ENCODE results near the gene SEMA6D.

Gene SEMA6D, protein sequence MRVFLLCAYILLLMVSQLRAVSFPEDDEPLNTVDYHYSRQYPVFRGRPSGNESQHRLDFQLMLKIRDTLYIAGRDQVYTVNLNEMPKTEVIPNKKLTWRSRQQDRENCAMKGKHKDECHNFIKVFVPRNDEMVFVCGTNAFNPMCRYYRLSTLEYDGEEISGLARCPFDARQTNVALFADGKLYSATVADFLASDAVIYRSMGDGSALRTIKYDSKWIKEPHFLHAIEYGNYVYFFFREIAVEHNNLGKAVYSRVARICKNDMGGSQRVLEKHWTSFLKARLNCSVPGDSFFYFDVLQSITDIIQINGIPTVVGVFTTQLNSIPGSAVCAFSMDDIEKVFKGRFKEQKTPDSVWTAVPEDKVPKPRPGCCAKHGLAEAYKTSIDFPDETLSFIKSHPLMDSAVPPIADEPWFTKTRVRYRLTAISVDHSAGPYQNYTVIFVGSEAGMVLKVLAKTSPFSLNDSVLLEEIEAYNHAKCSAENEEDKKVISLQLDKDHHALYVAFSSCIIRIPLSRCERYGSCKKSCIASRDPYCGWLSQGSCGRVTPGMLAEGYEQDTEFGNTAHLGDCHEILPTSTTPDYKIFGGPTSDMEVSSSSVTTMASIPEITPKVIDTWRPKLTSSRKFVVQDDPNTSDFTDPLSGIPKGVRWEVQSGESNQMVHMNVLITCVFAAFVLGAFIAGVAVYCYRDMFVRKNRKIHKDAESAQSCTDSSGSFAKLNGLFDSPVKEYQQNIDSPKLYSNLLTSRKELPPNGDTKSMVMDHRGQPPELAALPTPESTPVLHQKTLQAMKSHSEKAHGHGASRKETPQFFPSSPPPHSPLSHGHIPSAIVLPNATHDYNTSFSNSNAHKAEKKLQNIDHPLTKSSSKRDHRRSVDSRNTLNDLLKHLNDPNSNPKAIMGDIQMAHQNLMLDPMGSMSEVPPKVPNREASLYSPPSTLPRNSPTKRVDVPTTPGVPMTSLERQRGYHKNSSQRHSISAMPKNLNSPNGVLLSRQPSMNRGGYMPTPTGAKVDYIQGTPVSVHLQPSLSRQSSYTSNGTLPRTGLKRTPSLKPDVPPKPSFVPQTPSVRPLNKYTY

DNA sequence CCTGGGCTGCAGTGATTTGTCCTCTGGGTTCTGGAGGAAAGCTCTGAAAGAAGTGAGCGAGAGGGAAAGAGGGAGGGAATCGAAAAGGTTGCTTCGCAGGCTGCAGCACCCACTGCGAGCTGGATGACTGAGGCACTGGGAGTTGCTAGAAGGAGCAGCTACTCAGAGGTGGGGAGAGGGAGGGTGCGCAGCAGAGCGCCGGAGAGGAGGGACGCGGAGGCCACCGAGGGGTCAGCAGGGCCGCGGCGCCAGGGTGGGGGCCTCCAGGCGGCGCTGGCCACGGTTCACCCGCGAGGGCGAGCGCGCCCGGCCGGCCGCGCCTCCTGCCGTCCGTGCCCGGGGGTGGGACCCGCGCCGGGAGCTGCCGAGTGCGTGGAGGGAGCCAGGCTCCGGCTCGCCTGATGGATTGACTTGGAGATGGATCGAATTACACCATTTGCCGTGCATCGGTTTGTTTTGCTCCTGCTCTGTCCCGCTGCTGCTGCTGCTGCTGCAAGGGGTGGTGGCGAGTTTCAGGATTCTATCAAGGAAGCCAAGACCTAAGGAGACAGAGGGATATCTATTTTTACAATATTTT is at the start of gene SEMA6D:
Gene SEMA6D (plus strand): TSS at position 470 of the 577 bp plus-strand sequence. CDS start 42,294 bp downstream, outside the sequence.
- no peaks in the 10 kb centered on the region for H3K9me3 ChIP-seq
- H3K27me3 ChIP-seq, result no peaks in the 10 kb centered on the region
- intact Hi-C loops (cut with DNase I; ENCODE audit: low total_unique reads), result no loop called here
- peak within 1 kb of the TSS; percentile 77 to 92 for H3K27ac ChIP-seq
- peaks cover 0 to 44% (median 20%) of the 10 kb centered on the region in 4 donors for H3K4me1 ChIP-seq
- TF ChIP-seq, protein P1, sequence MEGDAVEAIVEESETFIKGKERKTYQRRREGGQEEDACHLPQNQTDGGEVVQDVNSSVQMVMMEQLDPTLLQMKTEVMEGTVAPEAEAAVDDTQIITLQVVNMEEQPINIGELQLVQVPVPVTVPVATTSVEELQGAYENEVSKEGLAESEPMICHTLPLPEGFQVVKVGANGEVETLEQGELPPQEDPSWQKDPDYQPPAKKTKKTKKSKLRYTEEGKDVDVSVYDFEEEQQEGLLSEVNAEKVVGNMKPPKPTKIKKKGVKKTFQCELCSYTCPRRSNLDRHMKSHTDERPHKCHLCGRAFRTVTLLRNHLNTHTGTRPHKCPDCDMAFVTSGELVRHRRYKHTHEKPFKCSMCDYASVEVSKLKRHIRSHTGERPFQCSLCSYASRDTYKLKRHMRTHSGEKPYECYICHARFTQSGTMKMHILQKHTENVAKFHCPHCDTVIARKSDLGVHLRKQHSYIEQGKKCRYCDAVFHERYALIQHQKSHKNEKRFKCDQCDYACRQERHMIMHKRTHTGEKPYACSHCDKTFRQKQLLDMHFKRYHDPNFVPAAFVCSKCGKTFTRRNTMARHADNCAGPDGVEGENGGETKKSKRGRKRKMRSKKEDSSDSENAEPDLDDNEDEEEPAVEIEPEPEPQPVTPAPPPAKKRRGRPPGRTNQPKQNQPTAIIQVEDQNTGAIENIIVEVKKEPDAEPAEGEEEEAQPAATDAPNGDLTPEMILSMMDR (IDR thresholded peaks at IDR 0.05), result peak; percentile 23 to 43
- peak; percentile 71 to 86 for DNase-seq
- H3K4me3 ChIP-seq, result peak within 1 kb of the TSS; percentile 55 to 87
- H3K36me3 ChIP-seq, result no peaks in the 10 kb centered on the region

DNA sequence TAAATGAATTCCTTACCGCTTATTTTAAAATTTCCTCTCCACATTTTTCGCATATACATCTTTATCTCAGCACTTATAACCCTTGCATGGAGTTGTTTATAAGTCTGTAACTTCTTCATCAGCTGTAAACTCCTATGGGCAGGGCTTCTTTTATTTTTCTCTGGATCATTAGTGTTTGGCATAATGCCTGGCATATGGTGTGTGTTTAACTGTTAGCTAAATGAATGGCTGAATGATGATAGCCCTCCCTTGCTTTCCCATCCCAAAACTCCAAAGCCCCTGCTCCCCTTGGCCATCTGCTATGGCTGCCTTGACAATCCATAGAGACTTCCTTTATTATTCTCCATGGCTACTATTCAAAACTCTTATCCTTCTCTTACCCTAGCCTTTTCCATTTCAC is 48.1 kb upstream of the SEMA6D start:
- TF ChIP-seq, protein P1 (IDR thresholded peaks at IDR 0.05), result no peak
- no peaks in the 10 kb centered on the region for H3K9me3 ChIP-seq
- H3K4me1 ChIP-seq, result peaks cover 0 to 17% (median 0%) of the 10 kb centered on the region in 4 donors
- H3K4me3 ChIP-seq, result no peak overlapping the region
- no peak for DNase-seq
- H3K27ac ChIP-seq, result no peak overlapping the region
- no peaks in the 10 kb centered on the region for H3K36me3 ChIP-seq
- H3K27me3 ChIP-seq, result no peaks in the 10 kb centered on the region
- intact Hi-C loops (cut with DNase I; ENCODE audit: low total_unique reads), result no loop called here

DNA sequence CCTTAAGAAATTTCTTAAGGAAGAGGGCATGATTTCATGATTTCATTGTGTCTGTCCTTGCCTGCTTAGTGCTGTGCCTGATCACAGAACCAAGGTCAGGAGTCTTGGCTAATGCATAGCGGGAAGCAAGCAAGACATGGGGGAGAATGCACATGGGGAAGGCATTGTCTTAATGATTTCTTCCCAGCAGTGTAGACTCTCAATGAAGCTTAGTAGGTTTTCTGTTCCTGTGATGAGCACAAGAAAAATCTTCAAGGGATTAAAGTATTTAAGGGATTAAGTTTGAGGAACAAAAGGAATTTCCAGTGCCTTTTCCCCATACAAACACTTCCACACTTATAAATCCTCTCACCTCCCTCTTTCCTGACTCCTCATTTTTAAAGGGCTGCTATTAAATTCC is 46.9 kb upstream of the SEMA6D start:
- TF ChIP-seq, protein P1 (IDR thresholded peaks at IDR 0.05), result no peak
- no peaks in the 10 kb centered on the region for H3K9me3 ChIP-seq
- no peak overlapping the region for H3K4me3 ChIP-seq
- no peak for DNase-seq
- peaks cover 0 to 15% (median 0%) of the 10 kb centered on the region in 4 donors for H3K4me1 ChIP-seq
- no peak overlapping the region for H3K27ac ChIP-seq
- intact Hi-C loops (cut with DNase I; ENCODE audit: low total_unique reads), result no loop called here
- no peaks in the 10 kb centered on the region for H3K27me3 ChIP-seq
- no peaks in the 10 kb centered on the region for H3K36me3 ChIP-seq

GRCh38 chr15:47673232-47673761 is 44.0 kb upstream of the SEMA6D start:
- H3K4me3 ChIP-seq, result no peak overlapping the region

More at GRCh38 chr15:47673232-47673761, 44.0 kb upstream of the SEMA6D start:
- Histone ChIP-seq H3K9me3 (no peaks in the 10 kb centered on the region), H3K4me1 (no peaks in the 10 kb centered on the region), H3K27ac (no peak overlapping the region), H3K27me3 (no peaks in the 10 kb centered on the region), H3K36me3 (no peaks in the 10 kb centered on the region)
- intact Hi-C loops (cut with DNase I; ENCODE audit: low total_unique reads), result no loop called here
- TF ChIP-seq, protein P1 (IDR thresholded peaks at IDR 0.05), result no peak
- DNase-seq, result peak in 1 of 2 donors; percentile 44

Measured in tibial artery (tissue), 4 donors.